HCT116 (cell line): Measurements from ENCODE around the gene CDH4. TPM values are rescaled to one million over a fixed set of nuclear protein-coding genes. Genes with fewer than 3 reads are reported as not detected.

Source experiments
- ATAC-seq: fragments of 200-7000 bp; cut with Tn5 transposase; 2 replicates; pipeline ENCODE4 v1.9.1; 2020; ENCODE audit warnings: mild to moderate bottlenecking, moderate library complexity
- BruUV-seq: library from RNA; stranded (reverse); fragments of 400-500 nt; replicated peaks from 2 replicates; lab custom pipeline; 2021; lab: Mats Ljungman, UMichigan
- CTCF ChIA-PET: fragments of 300-600 bp; sonication (Branson Sonifier 250); formaldehyde crosslinking; loops from one replicate; lab custom pipeline; 2021; ENCODE audit warnings: antibody characterized with exemption; lab: Charles Lee
- POLR2A ChIA-PET: fragments of 300-600, 350-600 bp; sonication (Branson Sonifier 250); formaldehyde crosslinking; loops from one replicate; lab custom pipeline; 2021; ENCODE audit warnings: antibody characterized with exemption; lab: Charles Lee
- RAD21 ChIA-PET, 2 experiments: fragments of 300-600 bp; sonication (Branson Sonifier 250); formaldehyde crosslinking; loops; one replicate each; lab custom pipeline; 2023; ENCODE audit warnings: low total read pairs in 2 of 2; ENCODE audit not compliant: uncharacterized antibody in 2 of 2, unreplicated experiment in 2 of 2, low non-redundant PET in 1 of 2; lab: Charles Lee
- DNase-seq: peaks from one replicate; pipeline ENCODE4 v3.0.0-alpha.2; 2010; ENCODE audit warnings: low read depth, low spot score
- H2AFZ ChIP-seq: fragments of 200-600 bp; shearing (Covaris generic), sonication (generic); 2 replicates; pipeline ENCODE4 v1.6.1; 2017; ENCODE audit warnings: low read depth, mixed run types, mixed read lengths, antibody characterized with exemption, low read length; ENCODE audit not compliant: poor library complexity, severe bottlenecking
- H3K27ac ChIP-seq: 2 replicates; pipeline ENCODE4 v1.5.1; 2012; ENCODE audit warnings: low read depth, low read length
- H3K27me3 ChIP-seq: fragments of 200-600 bp; sonication (generic); 2 replicates; pipeline ENCODE4 v1.6.1; 2016; ENCODE audit warnings: mixed run types, low read length, mixed read lengths; ENCODE audit not compliant: insufficient read depth
- H3K36me3 ChIP-seq, 2 experiments: fragments of 200-500 bp in 1 of 2; fragments of 200-600 bp in 1 of 2; sonication (Bioruptor generic) in 1 of 2; sonication (generic) in 1 of 2; 2 replicates each; pipeline versions ENCODE4 v1.5.1 to v1.6.1; 2014 to 2016; ENCODE audit warnings: low read length in 2 of 2, inconsistent platforms in 1 of 2, mixed read lengths in 1 of 2, mixed run types in 1 of 2; ENCODE audit not compliant: insufficient read depth in 2 of 2, control insufficient read depth in 1 of 2
- H3K4me1 ChIP-seq, 2 experiments: fragments of 200-600 bp in 1 of 2; sonication (generic) in 1 of 2; 2 replicates each; pipeline versions ENCODE4 v1.5.1 to v1.6.1; 2012 to 2017; ENCODE audit warnings: low read length in 2 of 2, inconsistent platforms in 1 of 2, mild to moderate bottlenecking in 1 of 2, mixed read lengths in 1 of 2, mixed run types in 1 of 2, moderate library complexity in 1 of 2; ENCODE audit not compliant: insufficient read depth in 2 of 2, control insufficient read depth in 1 of 2
- H3K4me2 ChIP-seq: fragments of 200-600 bp; sonication (generic); 2 replicates; pipeline ENCODE4 v1.6.1; 2017; ENCODE audit warnings: mixed run types, low read length, mixed read lengths
- H3K4me3 ChIP-seq, 2 experiments: fragments of 200-600 bp in 1 of 2; sonication (generic) in 1 of 2; replicated peaks in 1 of 2; 2 replicates each; pipeline ENCODE4 v1.5.1; 2011 to 2016; ENCODE audit warnings: low read length in 2 of 2, control low read depth in 1 of 2, low read depth in 1 of 2, mild to moderate bottlenecking in 1 of 2, mixed read lengths in 1 of 2, mixed run types in 1 of 2
- H3K79me2 ChIP-seq: fragments of 200-600 bp; sonication (generic); 2 replicates; pipeline ENCODE4 v1.6.1; 2017; ENCODE audit warnings: mild to moderate bottlenecking, mixed run types, low read length, moderate library complexity, mixed read lengths; ENCODE audit not compliant: insufficient read depth
- H3K9ac ChIP-seq: fragments of 200-600 bp; sonication (generic); 2 replicates; pipeline ENCODE4 v1.6.1; 2016; ENCODE audit warnings: low read length, mixed read lengths
- H3K9me2 ChIP-seq: fragments of 200-600 bp; sonication (generic), shearing (Covaris generic); 2 replicates; pipeline ENCODE4 v1.6.1; 2017; ENCODE audit warnings: mixed run types, mild to moderate bottlenecking, moderate library complexity; ENCODE audit not compliant: insufficient read depth
- H3K9me3 ChIP-seq, 2 experiments: fragments of 200-500 bp in 1 of 2; fragments of 200-600 bp in 1 of 2; sonication (Bioruptor generic) in 1 of 2; sonication (generic) in 1 of 2; 2 replicates each; pipeline ENCODE4 v1.6.1; 2014 to 2017; ENCODE audit warnings: low read length in 2 of 2, mixed read lengths in 2 of 2, inconsistent platforms in 1 of 2, low read depth in 1 of 2, mild to moderate bottlenecking in 1 of 2, mixed run types in 1 of 2, moderate library complexity in 1 of 2; ENCODE audit not compliant: control insufficient read depth in 1 of 2, insufficient read depth in 1 of 2
- H4K20me1 ChIP-seq: fragments of 200-600 bp; sonication (generic), shearing (Covaris generic); 2 replicates; pipeline ENCODE4 v1.6.1; 2017; ENCODE audit warnings: mixed run types, mild to moderate bottlenecking, moderate library complexity; ENCODE audit not compliant: insufficient read depth
- CBX3 ChIP-seq: IDR thresholded peaks from 2 replicates; pipeline ENCODE4 v1.6.1; 2012; ENCODE audit warnings: low read depth
- CEBPB ChIP-seq: IDR thresholded peaks from 2 replicates; pipeline ENCODE4 v1.6.1; 2012; ENCODE audit warnings: low read depth
- ELF1 ChIP-seq: IDR thresholded peaks from 2 replicates; pipeline ENCODE4 v1.6.1; 2012; ENCODE audit warnings: low read depth, borderline replicate concordance
- EZH2 ChIP-seq: fragments of 200-600 bp; sonication (generic); IDR thresholded peaks from 2 replicates; pipeline ENCODE4 v1.6.1; 2017; ENCODE audit warnings: antibody characterized with exemption, mixed run types
- FOSL1 ChIP-seq: IDR thresholded peaks from 2 replicates; pipeline ENCODE4 v1.6.1; 2012; ENCODE audit warnings: low read depth
- POLR2A ChIP-seq: IDR thresholded peaks from 2 replicates; pipeline ENCODE4 v1.7.0; 2011; ENCODE audit warnings: borderline replicate concordance; ENCODE audit not compliant: insufficient read depth, insufficient read length; ENCODE audit errors: extremely low read depth
- POLR2AphosphoS5 ChIP-seq: IDR thresholded peaks from 2 replicates; pipeline ENCODE4 v1.6.1; 2011; ENCODE audit warnings: mild to moderate bottlenecking, low read depth, low read length, moderate library complexity
- RAD21 ChIP-seq: IDR thresholded peaks from 2 replicates; pipeline ENCODE4 v1.6.1; 2012; ENCODE audit warnings: low read depth, mild to moderate bottlenecking
- YY1 ChIP-seq: IDR thresholded peaks from 2 replicates; pipeline ENCODE4 v1.6.1; 2011; ENCODE audit warnings: low read length, low read depth, moderate library complexity, mild to moderate bottlenecking; ENCODE audit not compliant: insufficient replicate concordance; ENCODE audit errors: extremely low read depth
- intact Hi-C: fragments of 100-400 bp; cut with micrococcal nuclease; formaldehyde crosslinking; loops from 2 replicates; pipeline ENCODE4 v1.10.0; 2022
- total RNA-seq: library from RNA; stranded (reverse); gene quantifications from one replicate; pipeline ENCODE4 v1.2.1, GENCODE V29; 2021; ENCODE audit not compliant: unreplicated experiment
- TF ChIP-seq, protein P1 (sequence below), 3 experiments: fragments of 200-600 bp in 1 of 3; sonication (generic) in 1 of 3; IDR thresholded peaks in 2 of 3; conservative IDR thresholded peaks in 1 of 3; 2 replicates each; pipeline ENCODE4 v1.5.1; 2012 to 2017; ENCODE audit warnings: low read depth in 2 of 3, low read length in 2 of 3, antibody characterized with exemption in 1 of 3, borderline replicate concordance in 1 of 3, control low read depth in 1 of 3, mild to moderate bottlenecking in 1 of 3, mixed read lengths in 1 of 3, mixed run types in 1 of 3, moderate library complexity in 1 of 3; ENCODE audit not compliant: insufficient read depth in 1 of 3
- TF ChIP-seq, protein P2 (sequence below): IDR thresholded peaks from 2 replicates; pipeline ENCODE4 v1.6.1; 2011; ENCODE audit warnings: mild to moderate bottlenecking, low read length, moderate library complexity; ENCODE audit not compliant: insufficient replicate concordance; ENCODE audit errors: extremely low read depth

CDH4 gene
- total RNA-seq, 1 experiment from 2014 or later = not detected

DNA sequence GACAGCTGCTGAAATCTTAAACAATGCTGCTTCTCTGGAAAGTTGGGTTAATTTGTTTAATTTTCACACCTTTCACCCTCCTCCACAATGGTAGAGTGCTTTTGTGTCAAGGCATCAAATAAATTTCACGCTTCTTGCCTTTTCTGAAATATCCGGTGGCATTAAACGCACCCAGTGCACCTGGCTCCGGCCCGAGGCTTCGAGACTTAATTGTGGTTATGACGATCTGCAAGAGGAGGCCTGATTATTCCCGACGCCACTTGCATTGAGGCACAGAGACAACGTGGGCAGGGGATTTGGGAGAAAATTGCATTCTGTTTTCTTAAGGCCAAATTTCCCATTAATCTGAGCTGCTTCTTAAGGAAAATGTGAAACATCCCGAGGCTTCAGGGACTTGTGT is 152.2 kb downstream of the CDH4 start:
- intact Hi-C loops = no loop called here
- no peak for DNase-seq

More for the DNA sequence above, 152.2 kb downstream of the CDH4 start:
- Histone ChIP-seq H3K27me3 (no peaks in the 10 kb centered on the region), H3K4me3 (no peak overlapping the region), H4K20me1 (no peaks in the 10 kb centered on the region), H3K9me2 (no peaks in the 10 kb centered on the region), H3K36me3 (no peaks in the 10 kb centered on the region), H3K27ac (no peak overlapping the region), H3K9me3 (no peaks in the 10 kb centered on the region; a peak in 2 of 4 replicates), H2AFZ (no peak overlapping the region), H3K79me2 (no peaks in the 10 kb centered on the region), H3K4me2 (no peak overlapping the region), H3K4me1 (no peaks in the 10 kb centered on the region), H3K9ac (no peak overlapping the region)
- no TSS peak for BruUV-seq
- POLR2A ChIA-PET = no interaction called here
- CTCF ChIA-PET = no interaction called here
- TF ChIP-seq POLR2A (no peak), CEBPB (no peak), POLR2AphosphoS5 (no peak), FOSL1 (no peak), YY1 (no peak), EZH2 (no peak), ELF1 (no peak), RAD21 (no peak), CBX3 (no peak)
- TF ChIP-seq, protein P1, sequence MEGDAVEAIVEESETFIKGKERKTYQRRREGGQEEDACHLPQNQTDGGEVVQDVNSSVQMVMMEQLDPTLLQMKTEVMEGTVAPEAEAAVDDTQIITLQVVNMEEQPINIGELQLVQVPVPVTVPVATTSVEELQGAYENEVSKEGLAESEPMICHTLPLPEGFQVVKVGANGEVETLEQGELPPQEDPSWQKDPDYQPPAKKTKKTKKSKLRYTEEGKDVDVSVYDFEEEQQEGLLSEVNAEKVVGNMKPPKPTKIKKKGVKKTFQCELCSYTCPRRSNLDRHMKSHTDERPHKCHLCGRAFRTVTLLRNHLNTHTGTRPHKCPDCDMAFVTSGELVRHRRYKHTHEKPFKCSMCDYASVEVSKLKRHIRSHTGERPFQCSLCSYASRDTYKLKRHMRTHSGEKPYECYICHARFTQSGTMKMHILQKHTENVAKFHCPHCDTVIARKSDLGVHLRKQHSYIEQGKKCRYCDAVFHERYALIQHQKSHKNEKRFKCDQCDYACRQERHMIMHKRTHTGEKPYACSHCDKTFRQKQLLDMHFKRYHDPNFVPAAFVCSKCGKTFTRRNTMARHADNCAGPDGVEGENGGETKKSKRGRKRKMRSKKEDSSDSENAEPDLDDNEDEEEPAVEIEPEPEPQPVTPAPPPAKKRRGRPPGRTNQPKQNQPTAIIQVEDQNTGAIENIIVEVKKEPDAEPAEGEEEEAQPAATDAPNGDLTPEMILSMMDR (IDR thresholded peaks at IDR 0.05 in 2 of 3, conservative IDR thresholded peaks at IDR 0.05 in 1 of 3; ENCODE audit: borderline replicate concordance in 1 of 3, insufficient read depth in 1 of 3, low read depth in 2 of 3, low read length in 2 of 3) = no peak
- TF ChIP-seq, protein P2, sequence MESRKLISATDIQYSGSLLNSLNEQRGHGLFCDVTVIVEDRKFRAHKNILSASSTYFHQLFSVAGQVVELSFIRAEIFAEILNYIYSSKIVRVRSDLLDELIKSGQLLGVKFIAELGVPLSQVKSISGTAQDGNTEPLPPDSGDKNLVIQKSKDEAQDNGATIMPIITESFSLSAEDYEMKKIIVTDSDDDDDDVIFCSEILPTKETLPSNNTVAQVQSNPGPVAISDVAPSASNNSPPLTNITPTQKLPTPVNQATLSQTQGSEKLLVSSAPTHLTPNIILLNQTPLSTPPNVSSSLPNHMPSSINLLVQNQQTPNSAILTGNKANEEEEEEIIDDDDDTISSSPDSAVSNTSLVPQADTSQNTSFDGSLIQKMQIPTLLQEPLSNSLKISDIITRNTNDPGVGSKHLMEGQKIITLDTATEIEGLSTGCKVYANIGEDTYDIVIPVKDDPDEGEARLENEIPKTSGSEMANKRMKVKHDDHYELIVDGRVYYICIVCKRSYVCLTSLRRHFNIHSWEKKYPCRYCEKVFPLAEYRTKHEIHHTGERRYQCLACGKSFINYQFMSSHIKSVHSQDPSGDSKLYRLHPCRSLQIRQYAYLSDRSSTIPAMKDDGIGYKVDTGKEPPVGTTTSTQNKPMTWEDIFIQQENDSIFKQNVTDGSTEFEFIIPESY = no peak
- RAD21 ChIA-PET = no interaction called here
- ATAC-seq = no peak
